HepG2 (cell line): ENCODE data around the gene MSMO1.
A peak's percentile ranks its signal among the peaks of the same experiment; 100 is the strongest.

Source experiments
- ARNTL ChIP-seq: sonication (generic); formaldehyde crosslinking; IDR thresholded peaks from 2 replicates; pipeline ENCODE4 v1.4.0; 2020; ENCODE audit warnings: mild to moderate bottlenecking, missing genetic modification reagents
- EP300 ChIP-seq, 3 experiments: sonication (generic) in 1 of 3; formaldehyde crosslinking in 1 of 3; IDR thresholded peaks; 2 replicates each; pipeline versions ENCODE4 v1.5.1 to v1.6.1; 2011 to 2020; ENCODE audit warnings: low read depth in 2 of 3, low read length in 2 of 3, borderline replicate concordance in 1 of 3, improper control_type of control experiment in 1 of 3, mild to moderate bottlenecking in 1 of 3, missing genetic modification reagents in 1 of 3, moderate library complexity in 1 of 3
- GTF2F1 ChIP-seq: fragments of 150-350 bp; IDR thresholded peaks from 2 replicates; pipeline ENCODE4 v1.6.1; 2014; ENCODE audit warnings: low read length
- HDAC2 ChIP-seq: sonication (generic); formaldehyde crosslinking; IDR thresholded peaks from 2 replicates; pipeline ENCODE4 v1.4.0; 2020; ENCODE audit warnings: missing genetic modification reagents
- POLR2A ChIP-seq, 2 experiments: IDR thresholded peaks; 2 replicates each; pipeline ENCODE4 v1.6.1; 2011; ENCODE audit warnings: low read depth in 2 of 2, low read length in 2 of 2, mild to moderate bottlenecking in 1 of 2, moderate library complexity in 1 of 2; ENCODE audit not compliant: insufficient read depth in 1 of 2
- RAD21 ChIP-seq: fragments of 450-650 bp; formaldehyde crosslinking; IDR thresholded peaks from 2 replicates; pipeline ENCODE4 v1.5.0; 2020; ENCODE audit warnings: mild to moderate bottlenecking
- ZNF558 ChIP-seq: sonication (generic); formaldehyde crosslinking; IDR thresholded peaks from 2 replicates; pipeline ENCODE4 v1.9.0; 2022; ENCODE audit warnings: mild to moderate bottlenecking, missing genetic modification reagents, borderline replicate concordance
- ZSCAN29 ChIP-seq: sonication (generic); formaldehyde crosslinking; conservative IDR thresholded peaks from 2 replicates; pipeline ENCODE4 v1.4.0; 2020; ENCODE audit warnings: mild to moderate bottlenecking, missing genetic modification reagents
- TF ChIP-seq, protein P1 (sequence below): sonication (generic); formaldehyde crosslinking; IDR thresholded peaks from 2 replicates; pipeline ENCODE4 v1.9.0; 2021; ENCODE audit warnings: missing genetic modification reagents, mild to moderate bottlenecking, borderline replicate concordance
- TF ChIP-seq, protein P2 (sequence below): sonication (generic); formaldehyde crosslinking; IDR thresholded peaks from 2 replicates; pipeline ENCODE4 v1.5.0; 2020; ENCODE audit warnings: mild to moderate bottlenecking, missing genetic modification reagents, moderate library complexity
- TF ChIP-seq, protein P3 (sequence below): sonication (generic); formaldehyde crosslinking; IDR thresholded peaks from 2 replicates; pipeline ENCODE4 v1.8.1; 2022; ENCODE audit warnings: mild to moderate bottlenecking, missing genetic modification reagents

DNA sequence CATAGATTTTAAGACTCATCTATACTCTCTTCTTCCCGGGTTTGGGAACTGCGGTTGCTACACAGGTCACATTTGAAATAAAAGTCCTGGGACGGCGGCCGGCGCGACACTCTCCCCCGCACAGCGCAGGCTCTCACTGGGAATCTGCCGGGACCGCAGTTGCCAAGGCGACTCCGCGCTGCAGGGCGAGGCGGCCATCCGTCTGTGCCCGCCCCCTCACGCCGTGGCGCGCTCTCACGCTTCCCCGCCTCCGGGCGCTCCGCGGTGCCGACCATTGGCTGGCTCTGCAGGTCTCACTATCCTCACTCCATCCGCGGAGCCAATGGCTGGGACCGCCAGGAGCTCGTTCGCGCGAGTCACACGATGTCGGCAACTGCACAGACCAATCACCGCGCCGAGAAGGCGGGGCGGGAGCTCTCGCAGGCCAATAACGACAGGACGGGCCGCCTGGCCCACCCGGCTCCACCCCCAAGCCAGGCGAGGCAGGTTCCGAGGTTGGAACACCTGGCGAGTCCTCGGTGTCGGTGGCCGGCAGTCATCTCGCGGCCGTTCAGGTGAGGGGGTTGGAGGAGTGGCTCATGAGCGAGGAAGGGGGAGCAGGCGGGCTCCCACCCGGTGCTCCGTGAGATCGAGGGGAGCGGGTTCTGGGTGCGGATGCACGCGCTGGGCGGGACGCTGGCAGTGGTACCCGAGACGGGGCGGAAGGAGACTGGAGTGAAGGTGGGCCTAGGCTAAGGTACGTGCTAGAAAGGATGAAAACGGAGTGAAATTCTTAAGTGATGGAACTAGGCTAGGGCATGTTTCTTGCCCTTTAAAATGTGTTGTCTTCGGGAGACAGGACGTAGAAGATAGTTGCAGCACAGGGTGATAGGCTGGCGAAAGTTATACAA lies at the start of gene MSMO1:
- no peak for TF ChIP-seq GTF2F1
- peak in 1 of 2 experiments; percentile 78; a peak in 2 of 4 replicates for TF ChIP-seq EP300 (IDR thresholded peaks at IDR 0.05; ENCODE audit: low read depth in 2 of 2, low read length in 2 of 2)
- peak; percentile 45; the same call in 1 of the 2 replicates for TF ChIP-seq EP300 (CRISPR knock-in tag; IDR thresholded peaks at IDR 0.05; ENCODE audit: borderline replicate concordance)
- TF ChIP-seq, protein P1, sequence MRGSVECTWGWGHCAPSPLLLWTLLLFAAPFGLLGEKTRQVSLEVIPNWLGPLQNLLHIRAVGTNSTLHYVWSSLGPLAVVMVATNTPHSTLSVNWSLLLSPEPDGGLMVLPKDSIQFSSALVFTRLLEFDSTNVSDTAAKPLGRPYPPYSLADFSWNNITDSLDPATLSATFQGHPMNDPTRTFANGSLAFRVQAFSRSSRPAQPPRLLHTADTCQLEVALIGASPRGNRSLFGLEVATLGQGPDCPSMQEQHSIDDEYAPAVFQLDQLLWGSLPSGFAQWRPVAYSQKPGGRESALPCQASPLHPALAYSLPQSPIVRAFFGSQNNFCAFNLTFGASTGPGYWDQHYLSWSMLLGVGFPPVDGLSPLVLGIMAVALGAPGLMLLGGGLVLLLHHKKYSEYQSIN = no peak
- TF ChIP-seq ZSCAN29 (CRISPR knock-in tag) = 0 out of 2 replicates have a peak, but pooled peaks have one; percentile 37
- TF ChIP-seq, protein P2, sequence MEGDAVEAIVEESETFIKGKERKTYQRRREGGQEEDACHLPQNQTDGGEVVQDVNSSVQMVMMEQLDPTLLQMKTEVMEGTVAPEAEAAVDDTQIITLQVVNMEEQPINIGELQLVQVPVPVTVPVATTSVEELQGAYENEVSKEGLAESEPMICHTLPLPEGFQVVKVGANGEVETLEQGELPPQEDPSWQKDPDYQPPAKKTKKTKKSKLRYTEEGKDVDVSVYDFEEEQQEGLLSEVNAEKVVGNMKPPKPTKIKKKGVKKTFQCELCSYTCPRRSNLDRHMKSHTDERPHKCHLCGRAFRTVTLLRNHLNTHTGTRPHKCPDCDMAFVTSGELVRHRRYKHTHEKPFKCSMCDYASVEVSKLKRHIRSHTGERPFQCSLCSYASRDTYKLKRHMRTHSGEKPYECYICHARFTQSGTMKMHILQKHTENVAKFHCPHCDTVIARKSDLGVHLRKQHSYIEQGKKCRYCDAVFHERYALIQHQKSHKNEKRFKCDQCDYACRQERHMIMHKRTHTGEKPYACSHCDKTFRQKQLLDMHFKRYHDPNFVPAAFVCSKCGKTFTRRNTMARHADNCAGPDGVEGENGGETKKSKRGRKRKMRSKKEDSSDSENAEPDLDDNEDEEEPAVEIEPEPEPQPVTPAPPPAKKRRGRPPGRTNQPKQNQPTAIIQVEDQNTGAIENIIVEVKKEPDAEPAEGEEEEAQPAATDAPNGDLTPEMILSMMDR (CRISPR knock-in tag) = no peak
- TF ChIP-seq POLR2A (IDR thresholded peaks at IDR 0.05; ENCODE audit: insufficient read depth in 1 of 2, low read depth in 2 of 2, low read length in 2 of 2) = peak; percentile 76 to 96
- peak; percentile 94; the same call in 1 of the 2 replicates for TF ChIP-seq ZNF558 (CRISPR knock-in tag)
- peak; percentile 63; the same call in 1 of the 2 replicates for TF ChIP-seq ARNTL (CRISPR knock-in tag)
- TF ChIP-seq RAD21 (CRISPR knock-in tag) = peak; percentile 30
- TF ChIP-seq HDAC2 (CRISPR knock-in tag) = peak; percentile 60
- TF ChIP-seq, protein P3, sequence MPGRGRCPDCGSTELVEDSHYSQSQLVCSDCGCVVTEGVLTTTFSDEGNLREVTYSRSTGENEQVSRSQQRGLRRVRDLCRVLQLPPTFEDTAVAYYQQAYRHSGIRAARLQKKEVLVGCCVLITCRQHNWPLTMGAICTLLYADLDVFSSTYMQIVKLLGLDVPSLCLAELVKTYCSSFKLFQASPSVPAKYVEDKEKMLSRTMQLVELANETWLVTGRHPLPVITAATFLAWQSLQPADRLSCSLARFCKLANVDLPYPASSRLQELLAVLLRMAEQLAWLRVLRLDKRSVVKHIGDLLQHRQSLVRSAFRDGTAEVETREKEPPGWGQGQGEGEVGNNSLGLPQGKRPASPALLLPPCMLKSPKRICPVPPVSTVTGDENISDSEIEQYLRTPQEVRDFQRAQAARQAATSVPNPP (CRISPR knock-in tag) = peak; percentile 32; the same call in 1 of the 2 replicates
